GM12875 (cell line): Measurements from ENCODE around the gene TBRG4.

Experiments used
- H3K4me3 ChIP-seq: one replicate; pipeline ENCODE4 v1.5.1; 2011; ENCODE audit warnings: low read depth, low read length, control low read depth
- TF ChIP-seq, protein P1 (sequence below): IDR thresholded peaks from 2 replicates; pipeline ENCODE4 v1.5.1; 2011; ENCODE audit warnings: low read depth, mild to moderate bottlenecking, control low read depth, inconsistent platforms, low read length, moderate library complexity, borderline replicate concordance; ENCODE audit not compliant: insufficient read depth

The TBRG4 gene

GRCh38 chr7:45077579-45077978 lies 33.9 kb downstream of the TBRG4 start:
- TF ChIP-seq, protein P1, sequence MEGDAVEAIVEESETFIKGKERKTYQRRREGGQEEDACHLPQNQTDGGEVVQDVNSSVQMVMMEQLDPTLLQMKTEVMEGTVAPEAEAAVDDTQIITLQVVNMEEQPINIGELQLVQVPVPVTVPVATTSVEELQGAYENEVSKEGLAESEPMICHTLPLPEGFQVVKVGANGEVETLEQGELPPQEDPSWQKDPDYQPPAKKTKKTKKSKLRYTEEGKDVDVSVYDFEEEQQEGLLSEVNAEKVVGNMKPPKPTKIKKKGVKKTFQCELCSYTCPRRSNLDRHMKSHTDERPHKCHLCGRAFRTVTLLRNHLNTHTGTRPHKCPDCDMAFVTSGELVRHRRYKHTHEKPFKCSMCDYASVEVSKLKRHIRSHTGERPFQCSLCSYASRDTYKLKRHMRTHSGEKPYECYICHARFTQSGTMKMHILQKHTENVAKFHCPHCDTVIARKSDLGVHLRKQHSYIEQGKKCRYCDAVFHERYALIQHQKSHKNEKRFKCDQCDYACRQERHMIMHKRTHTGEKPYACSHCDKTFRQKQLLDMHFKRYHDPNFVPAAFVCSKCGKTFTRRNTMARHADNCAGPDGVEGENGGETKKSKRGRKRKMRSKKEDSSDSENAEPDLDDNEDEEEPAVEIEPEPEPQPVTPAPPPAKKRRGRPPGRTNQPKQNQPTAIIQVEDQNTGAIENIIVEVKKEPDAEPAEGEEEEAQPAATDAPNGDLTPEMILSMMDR: no peak
- H3K4me3 ChIP-seq: no peak overlapping the region

GRCh38 chr7:45076946-45077345 lies 34.6 kb downstream of the TBRG4 start:
- TF ChIP-seq, protein P1: no peak
- H3K4me3 ChIP-seq: no peak overlapping the region

- TF ChIP-seq, protein P1: no peak
- H3K4me3 ChIP-seq: no peak overlapping the region
These were observed 35.4 kb downstream of the TBRG4 start for GRCh38 chr7:45075871-45076796.

DNA sequence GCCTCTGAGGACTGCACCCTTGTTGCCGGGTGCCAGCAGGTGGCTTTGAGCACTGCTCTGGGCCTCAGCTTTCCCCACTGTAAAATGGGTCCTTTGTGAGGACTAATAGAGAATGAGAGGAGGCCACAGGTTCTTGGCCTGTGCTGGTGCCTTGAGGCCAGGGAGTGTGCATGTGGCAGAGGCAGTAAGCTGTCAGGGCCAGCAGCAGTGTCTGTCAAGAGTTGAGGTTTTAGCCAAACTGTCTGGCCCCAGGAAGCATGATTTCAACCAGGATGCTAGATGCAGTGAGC lies 36.2 kb downstream of the TBRG4 start:
- TF ChIP-seq, protein P1: no peak
- no peak overlapping the region for H3K4me3 ChIP-seq

DNA sequence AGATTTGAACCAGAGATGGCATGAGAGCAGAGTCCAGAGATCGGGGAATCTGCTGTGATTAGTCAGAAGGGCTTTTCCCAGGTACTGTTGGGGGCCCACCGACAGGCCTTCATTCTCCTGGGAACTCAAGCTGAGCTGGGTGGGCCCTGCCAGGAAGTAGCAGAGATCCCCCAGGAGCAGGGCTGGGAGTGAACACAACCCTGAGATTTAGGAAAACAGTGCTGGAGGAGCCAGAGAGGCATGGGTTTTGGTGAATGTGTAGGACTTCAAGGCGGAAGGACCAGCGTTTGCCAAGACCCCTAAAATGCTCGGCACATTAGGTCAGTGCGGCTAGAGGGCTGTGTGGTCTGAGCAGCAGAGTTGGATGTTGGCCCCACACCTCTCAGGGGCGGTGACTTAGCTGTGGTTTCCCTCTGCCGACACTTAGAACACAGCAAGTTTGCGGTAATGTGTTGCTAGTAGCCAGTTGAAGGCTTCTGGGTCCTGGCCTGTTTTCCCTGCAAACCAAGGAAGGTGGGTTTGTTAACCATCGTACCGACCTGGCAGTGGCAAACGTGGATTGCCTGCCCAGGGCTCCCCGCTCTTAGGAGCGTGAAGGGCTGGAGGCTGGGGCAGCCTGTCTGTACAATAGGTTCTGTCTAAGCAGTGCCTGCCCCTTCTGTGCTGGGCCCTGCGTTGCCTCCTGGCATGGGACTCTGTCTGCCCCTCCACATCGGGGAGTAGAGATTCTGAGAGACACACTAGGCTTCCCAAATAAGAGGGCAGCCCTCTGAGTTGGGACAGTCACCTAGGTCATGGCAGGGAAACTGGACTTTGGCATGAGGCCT lies 36.8 kb downstream of the TBRG4 start:
- TF ChIP-seq, protein P1: no peak
- H3K4me3 ChIP-seq: no peak overlapping the region

DNA sequence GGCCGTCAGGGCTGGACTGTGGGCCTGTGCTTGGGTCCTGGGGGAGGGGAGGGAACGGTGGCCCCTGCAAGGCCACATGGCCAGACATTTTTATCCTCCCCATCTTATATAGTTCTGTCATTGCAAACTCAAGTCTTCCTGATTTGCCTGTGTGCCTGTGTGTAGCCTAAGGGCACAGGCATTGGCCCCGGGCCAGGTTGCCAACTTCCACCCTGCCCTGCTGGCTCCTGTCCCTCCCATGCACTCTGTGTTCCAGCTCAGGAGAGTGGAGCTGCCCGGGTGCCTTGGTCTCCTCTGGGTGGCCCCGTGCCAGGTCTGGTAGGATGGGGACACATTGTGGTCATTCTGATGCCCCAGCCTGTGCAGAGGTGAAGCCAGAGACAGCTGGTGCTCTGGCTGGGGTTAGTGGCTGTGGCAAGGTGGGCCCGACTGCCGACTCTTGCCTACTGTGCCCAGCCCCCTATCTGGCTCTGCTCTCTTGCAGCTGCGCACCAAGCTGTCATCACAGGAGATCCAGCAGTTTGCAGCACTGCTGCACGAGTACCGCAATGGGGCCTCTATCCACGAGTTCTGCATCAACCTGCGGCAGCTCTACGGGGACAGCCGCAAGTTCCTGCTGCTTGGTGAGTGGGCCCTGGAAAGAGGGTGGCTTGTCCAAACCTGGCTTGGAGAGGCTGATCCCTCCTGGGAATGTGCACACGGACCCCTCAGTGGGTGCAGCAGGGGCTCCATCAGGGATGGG lies 37.5 kb downstream of the TBRG4 start:
- TF ChIP-seq, protein P1: no peak
- no peak overlapping the region for H3K4me3 ChIP-seq
